DOHH2 (cell line): ENCODE results near the gene NCKIPSD.

Experiments used
- CTCF ChIP-seq: fragments of 200-600 bp; sonication (generic); IDR thresholded peaks from one replicate; pipeline ENCODE4 v1.5.1; 2014; ENCODE audit warnings: antibody characterized with exemption, mild to moderate bottlenecking, low read depth, low read length; ENCODE audit not compliant: poor library complexity, severe bottlenecking
- EZH2phosphoT487 ChIP-seq: fragments of 200-600 bp; sonication (generic); IDR thresholded peaks from 2 replicates; pipeline ENCODE4 v1.6.1; 2017; ENCODE audit warnings: borderline replicate concordance, mild to moderate bottlenecking, antibody characterized with exemption, low read length, moderate library complexity, mixed read lengths

- TF ChIP-seq CTCF (no peak), EZH2phosphoT487 (no peak)
These were observed 30.8 kb upstream of the NCKIPSD start for GRCh38 chr3:48716508-48716981.
